Measurements from ENCODE around the gene FOXP2. TPM values are rescaled to one million over a fixed set of nuclear protein-coding genes. Genes with fewer than 3 reads are reported as not detected.
"Not testable (repeated sequence)": the region's sequence is repeated elsewhere in the genome, so short reads cannot be mapped to it uniquely, and the experiment has no call there.

The FOXP2 gene
- total and polyA plus RNA-seq, 2 experiments from 2014 or later: 1.3 to 1.5 TPM

DNA sequence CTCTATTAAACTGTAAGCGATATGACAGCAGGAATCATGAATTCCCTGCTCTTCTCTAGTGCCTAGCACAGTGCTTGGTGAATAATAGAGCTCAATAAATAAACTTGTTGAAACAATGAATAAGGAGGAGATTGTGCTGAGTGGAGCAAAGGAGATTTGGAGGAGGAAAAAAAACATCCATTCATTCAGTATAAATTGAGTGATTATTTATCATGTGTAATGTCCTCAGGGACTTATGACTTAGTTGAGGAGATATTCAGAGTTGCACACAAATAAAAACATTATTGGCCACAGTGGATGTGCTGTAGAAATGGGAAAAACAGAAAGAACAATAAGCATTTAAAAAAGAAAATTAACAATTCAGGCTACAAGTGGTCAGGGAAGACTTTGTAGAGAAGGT lies 125.7 kb downstream of the FOXP2 start:
- Histone ChIP-seq H3K4me1 (ENCODE audit: low read depth) (no peaks in the 10 kb centered on the region), H3K4me3 (no peak overlapping the region), H3K27me3 (no peaks in the 10 kb centered on the region), H3K9me3 (ENCODE audit: low read depth) (no peaks in the 10 kb centered on the region), H3K27ac (no peak overlapping the region), H3K36me3 (no peaks in the 10 kb centered on the region)
- TF ChIP-seq, protein P1, sequence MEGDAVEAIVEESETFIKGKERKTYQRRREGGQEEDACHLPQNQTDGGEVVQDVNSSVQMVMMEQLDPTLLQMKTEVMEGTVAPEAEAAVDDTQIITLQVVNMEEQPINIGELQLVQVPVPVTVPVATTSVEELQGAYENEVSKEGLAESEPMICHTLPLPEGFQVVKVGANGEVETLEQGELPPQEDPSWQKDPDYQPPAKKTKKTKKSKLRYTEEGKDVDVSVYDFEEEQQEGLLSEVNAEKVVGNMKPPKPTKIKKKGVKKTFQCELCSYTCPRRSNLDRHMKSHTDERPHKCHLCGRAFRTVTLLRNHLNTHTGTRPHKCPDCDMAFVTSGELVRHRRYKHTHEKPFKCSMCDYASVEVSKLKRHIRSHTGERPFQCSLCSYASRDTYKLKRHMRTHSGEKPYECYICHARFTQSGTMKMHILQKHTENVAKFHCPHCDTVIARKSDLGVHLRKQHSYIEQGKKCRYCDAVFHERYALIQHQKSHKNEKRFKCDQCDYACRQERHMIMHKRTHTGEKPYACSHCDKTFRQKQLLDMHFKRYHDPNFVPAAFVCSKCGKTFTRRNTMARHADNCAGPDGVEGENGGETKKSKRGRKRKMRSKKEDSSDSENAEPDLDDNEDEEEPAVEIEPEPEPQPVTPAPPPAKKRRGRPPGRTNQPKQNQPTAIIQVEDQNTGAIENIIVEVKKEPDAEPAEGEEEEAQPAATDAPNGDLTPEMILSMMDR (IDR thresholded peaks at IDR 0.05; ENCODE audit: low read depth, low read length): no peak
- DNase-seq (ENCODE audit: low read depth in 1 of 2, low spot score in 1 of 2): no peak

DNA sequence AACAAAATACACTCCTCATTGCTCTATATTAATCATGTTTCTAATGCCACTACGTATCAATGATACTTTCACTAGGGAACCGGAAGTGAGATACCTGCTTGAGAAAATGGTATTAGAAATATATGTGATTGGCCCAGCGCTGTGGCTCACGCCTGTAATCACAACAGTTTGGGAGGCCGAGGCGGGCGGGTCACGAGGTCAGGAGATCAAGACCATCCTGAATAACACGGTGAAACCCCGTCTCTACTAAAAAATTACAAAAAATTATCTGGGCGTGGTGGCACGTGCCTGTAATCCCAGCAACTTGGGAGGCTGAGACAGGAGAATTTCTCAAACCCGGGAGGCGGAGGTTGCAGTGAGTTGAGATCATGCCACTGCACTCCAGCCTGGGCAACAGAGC lies 132.7 kb downstream of the FOXP2 start:
- H3K27me3 ChIP-seq; H3K27ac ChIP-seq; H3K4me1 ChIP-seq (ENCODE audit: low read depth); H3K36me3 ChIP-seq; DNase-seq (ENCODE audit: low read depth in 1 of 2, low spot score in 1 of 2); H3K9me3 ChIP-seq (ENCODE audit: low read depth); H3K4me3 ChIP-seq: not testable (repeated sequence)

DNA sequence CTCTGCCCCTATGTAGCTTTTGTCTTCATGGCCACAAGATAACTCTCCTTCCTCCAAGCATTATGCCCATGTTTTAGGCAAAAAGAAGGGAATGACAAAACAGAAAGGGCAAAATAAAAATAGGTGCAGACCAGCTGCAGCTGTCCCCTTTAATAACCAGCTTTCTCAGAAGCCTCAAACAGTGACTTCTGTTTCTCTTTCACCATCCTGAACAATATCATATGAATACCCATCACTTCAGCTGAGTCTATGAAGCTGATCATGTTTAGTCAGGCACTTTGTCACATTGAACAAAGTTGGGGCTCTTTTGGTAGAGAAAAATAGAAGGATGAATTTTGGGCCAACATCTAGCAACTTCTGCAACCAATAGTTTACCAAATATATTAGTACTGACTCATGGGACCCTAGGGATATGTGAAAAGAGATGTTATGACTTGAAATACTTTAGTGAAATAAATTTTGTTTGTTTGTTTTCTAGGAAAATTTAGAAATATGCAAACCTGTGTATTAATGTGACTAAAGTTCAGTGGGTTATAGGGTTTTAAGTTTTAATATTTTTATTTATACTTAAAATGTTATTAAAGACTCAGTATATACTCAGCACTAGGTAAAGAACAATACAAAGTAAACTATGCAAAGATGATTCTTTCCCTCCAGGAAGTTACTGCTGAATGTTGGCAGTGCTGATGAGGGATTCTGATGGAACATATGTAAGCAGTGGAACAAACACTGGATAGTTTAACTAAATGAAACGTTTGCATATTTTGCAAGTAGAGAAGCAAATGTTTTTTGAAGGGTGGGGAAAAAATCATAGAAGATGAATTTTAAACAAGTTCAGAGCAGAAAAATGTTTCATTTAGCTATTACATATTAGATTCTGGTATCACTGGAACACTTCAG lies 133.7 kb downstream of the FOXP2 start:
- H3K4me3 ChIP-seq: no peak overlapping the region
- no peaks in the 10 kb centered on the region for H3K4me1 ChIP-seq (ENCODE audit: low read depth)
- H3K27me3 ChIP-seq: no peaks in the 10 kb centered on the region
- TF ChIP-seq, protein P1 (IDR thresholded peaks at IDR 0.05; ENCODE audit: low read depth, low read length): no peak
- H3K27ac ChIP-seq: no peak overlapping the region
- no peaks in the 10 kb centered on the region for H3K36me3 ChIP-seq
- peak in 1 of 2 donors; percentile 6 for DNase-seq (ENCODE audit: low read depth in 1 of 2, low spot score in 1 of 2)
- H3K9me3 ChIP-seq (ENCODE audit: low read depth): no peaks in the 10 kb centered on the region

DNA sequence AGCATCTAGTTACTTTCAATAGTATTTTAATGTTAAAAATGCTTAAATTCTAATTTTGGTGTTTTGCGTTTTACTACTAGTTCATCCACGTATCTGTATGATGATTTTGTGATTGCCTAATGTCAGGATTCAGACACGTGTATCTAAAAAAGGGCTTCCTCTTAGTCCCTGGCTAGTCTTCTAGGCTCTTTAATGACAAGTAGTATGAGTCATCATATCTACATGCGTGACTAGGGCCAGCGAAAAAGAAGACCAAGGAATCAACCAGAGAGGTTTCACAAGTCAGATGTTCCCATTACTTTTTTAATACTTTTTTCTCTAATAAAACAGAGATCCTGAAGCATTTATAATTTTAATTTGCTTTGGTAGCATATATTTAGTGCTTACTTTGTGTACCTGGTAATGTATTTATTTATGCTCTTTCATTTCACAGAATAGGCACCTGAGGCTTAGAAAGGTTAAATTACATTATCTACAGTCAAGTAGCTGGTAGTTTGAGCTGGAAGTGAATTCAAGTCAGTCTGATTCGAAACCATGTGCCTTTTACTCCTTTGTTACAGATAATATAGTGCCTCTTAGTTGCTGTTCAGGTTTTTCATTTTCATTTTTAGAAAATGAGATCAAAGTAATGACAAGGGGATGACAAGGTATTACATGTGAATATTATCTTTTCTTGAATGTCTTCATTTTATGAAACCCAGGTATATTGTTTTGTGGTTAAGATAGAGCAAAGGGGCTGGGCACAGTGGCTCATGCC lies 140.3 kb downstream of the FOXP2 start:
- DNase-seq (ENCODE audit: low read depth in 1 of 2, low spot score in 1 of 2): peak in 1 of 2 donors; percentile 64
- H3K27me3 ChIP-seq: no peaks in the 10 kb centered on the region
- H3K4me1 ChIP-seq (ENCODE audit: low read depth): no peaks in the 10 kb centered on the region
- TF ChIP-seq, protein P1 (IDR thresholded peaks at IDR 0.05; ENCODE audit: low read depth, low read length): no peak
- no peaks in the 10 kb centered on the region for H3K9me3 ChIP-seq (ENCODE audit: low read depth)
- H3K36me3 ChIP-seq: no peaks in the 10 kb centered on the region
- no peak overlapping the region for H3K4me3 ChIP-seq
- no peak overlapping the region for H3K27ac ChIP-seq

DNA sequence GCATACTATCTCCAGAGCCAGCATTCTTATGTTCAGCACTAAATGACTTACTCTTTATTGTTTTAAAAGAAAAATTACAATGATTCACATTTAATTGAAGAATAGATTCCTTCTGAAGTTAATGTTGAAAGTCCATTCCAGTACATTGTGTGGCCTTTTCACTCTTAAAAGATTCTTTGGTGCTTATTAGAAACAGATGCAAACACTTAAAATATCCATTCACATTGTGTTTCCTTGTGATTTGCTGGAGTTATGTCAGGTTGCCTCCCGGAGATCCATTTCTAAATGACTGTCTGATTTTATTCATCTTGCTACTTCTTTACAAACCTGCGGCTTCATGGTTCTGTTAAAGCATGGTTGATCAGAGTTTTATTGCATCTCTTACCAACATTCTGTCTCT lies 152.8 kb downstream of the FOXP2 start:
- H3K36me3 ChIP-seq: no peaks in the 10 kb centered on the region
- TF ChIP-seq, protein P1 (IDR thresholded peaks at IDR 0.05; ENCODE audit: low read depth, low read length): no peak
- H3K27me3 ChIP-seq: no peaks in the 10 kb centered on the region
- no peak for DNase-seq (ENCODE audit: low read depth in 1 of 2, low spot score in 1 of 2)
- H3K4me1 ChIP-seq (ENCODE audit: low read depth): no peaks in the 10 kb centered on the region
- H3K9me3 ChIP-seq (ENCODE audit: low read depth): no peaks in the 10 kb centered on the region
- H3K27ac ChIP-seq: no peak overlapping the region
- H3K4me3 ChIP-seq: no peak overlapping the region

DNA sequence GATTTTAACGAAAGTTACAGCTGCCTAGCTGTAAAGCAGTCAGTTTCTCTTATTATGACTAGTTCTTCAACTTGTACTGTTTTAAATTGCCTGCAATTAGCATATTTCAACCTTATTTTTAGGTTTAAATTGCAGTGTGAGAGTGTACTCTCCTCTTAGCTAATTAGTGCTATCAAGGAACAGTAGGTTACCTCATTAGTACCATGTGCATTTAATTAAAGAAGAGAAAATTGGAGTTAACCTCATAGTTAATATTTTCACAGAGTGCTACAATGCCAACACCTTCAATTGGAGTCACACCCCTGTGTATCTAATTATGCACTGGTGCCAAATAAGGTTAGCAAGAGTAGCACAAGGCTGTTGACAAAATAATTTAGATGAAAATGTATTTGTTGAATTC lies 154.6 kb downstream of the FOXP2 start:
- H3K27ac ChIP-seq: no peak overlapping the region
- no peaks in the 10 kb centered on the region for H3K9me3 ChIP-seq (ENCODE audit: low read depth)
- no peak for DNase-seq (ENCODE audit: low read depth in 1 of 2, low spot score in 1 of 2)
- H3K4me3 ChIP-seq: no peak overlapping the region
- no peaks in the 10 kb centered on the region for H3K36me3 ChIP-seq
- H3K4me1 ChIP-seq (ENCODE audit: low read depth): no peaks in the 10 kb centered on the region
- TF ChIP-seq, protein P1 (IDR thresholded peaks at IDR 0.05; ENCODE audit: low read depth, low read length): no peak
- H3K27me3 ChIP-seq: no peaks in the 10 kb centered on the region

Measured in cardiac muscle cell (in vitro differentiated cells and primary cell).